WTC11 (cell line): ENCODE results near the gene TLR5. TPM values are rescaled to one million over a fixed set of nuclear protein-coding genes. Genes with fewer than 3 reads are reported as not detected.

Experiments used
- ATAC-seq: fragments of 200-7000 bp; cut with Tn5 transposase; 2 replicates; pipeline ENCODE4 v1.10.0; 2021; ENCODE audit warnings: mild to moderate bottlenecking, moderate library complexity
- CTCF ChIA-PET: fragments of 300-600 bp; sonication (Branson Sonifier 250); formaldehyde crosslinking; loops from one replicate; lab custom pipeline; 2021; ENCODE audit warnings: antibody characterized with exemption; lab: Charles Lee
- POLR2A ChIA-PET: fragments of 350-600 bp; sonication (Branson Sonifier 250); formaldehyde crosslinking; loops from one replicate; lab custom pipeline; 2021; ENCODE audit warnings: antibody characterized with exemption; lab: Charles Lee
- DNase-seq: peaks from one replicate; pipeline ENCODE4 v3.0.0; 2021; ENCODE audit warnings: low spot score
- H3K27ac Mint-ChIP-seq: 2 replicates; pipeline ENCODE4 v1.8.0; 2021; ENCODE audit warnings: mixed read lengths
- H3K27me3 Mint-ChIP-seq: 2 replicates; pipeline ENCODE4 v1.8.0; 2021; ENCODE audit warnings: low read depth, mild to moderate bottlenecking, moderate library complexity, mixed read lengths
- H3K36me3 Mint-ChIP-seq: 2 replicates; pipeline ENCODE4 v1.8.0; 2021; ENCODE audit warnings: mixed read lengths
- H3K4me1 Mint-ChIP-seq: 2 replicates; pipeline ENCODE4 v1.8.0; 2022; ENCODE audit warnings: mixed read lengths
- H3K4me3 Mint-ChIP-seq: 2 replicates; pipeline ENCODE4 v1.8.0; 2021; ENCODE audit warnings: mild to moderate bottlenecking, moderate library complexity, mixed read lengths
- H3K9me3 Mint-ChIP-seq: 2 replicates; pipeline ENCODE4 v1.8.0; 2021; ENCODE audit warnings: mixed read lengths
- CREM ChIP-seq: sonication (generic); formaldehyde crosslinking; IDR thresholded peaks from 2 replicates; pipeline ENCODE4 v1.8.1; 2022; ENCODE audit warnings: mild to moderate bottlenecking, missing genetic modification reagents, moderate library complexity
- FOXJ3 ChIP-seq: sonication (generic); formaldehyde crosslinking; IDR thresholded peaks from 2 replicates; pipeline ENCODE4 v1.9.0; 2021; ENCODE audit warnings: missing genetic modification reagents, mild to moderate bottlenecking, borderline replicate concordance
- GTF2I ChIP-seq: fragments of 250-450 bp; sonication (Bioruptor Pico); conservative IDR thresholded peaks from 2 replicates; pipeline ENCODE4 v1.4.0; 2021; ENCODE audit warnings: mild to moderate bottlenecking
- JAZF1 ChIP-seq: fragments of 250-450 bp; sonication (Bioruptor Pico); IDR thresholded peaks from 2 replicates; pipeline ENCODE4 v1.9.0; 2021; ENCODE audit warnings: moderate library complexity, mild to moderate bottlenecking, inconsistent platforms
- MXD4 ChIP-seq: fragments of 250-450 bp; sonication (Bioruptor Pico); IDR thresholded peaks from 2 replicates; pipeline ENCODE4 v1.8.0; 2021; ENCODE audit warnings: mild to moderate bottlenecking, moderate library complexity, borderline replicate concordance
- PRRX2 ChIP-seq: fragments of 250-450 bp; sonication (Bioruptor Pico); IDR thresholded peaks from 2 replicates; pipeline ENCODE4 v1.8.0; 2021; ENCODE audit warnings: mild to moderate bottlenecking
- TCF7 ChIP-seq: sonication (generic); formaldehyde crosslinking; IDR thresholded peaks from 2 replicates; pipeline ENCODE4 v1.8.0; 2022; ENCODE audit warnings: mild to moderate bottlenecking, low read depth, missing genetic modification reagents, moderate library complexity
- ZNF423 ChIP-seq: fragments of 250-450 bp; sonication (Bioruptor Pico); IDR thresholded peaks from 2 replicates; pipeline ENCODE4 v2.1.2; 2022; ENCODE audit warnings: mild to moderate bottlenecking, moderate library complexity
- total RNA-seq: library from RNA; stranded (reverse); gene quantifications from 3 replicates; pipeline ENCODE4 v1.2.3, GENCODE V29; 2021
- TF ChIP-seq, protein P1 (sequence below): sonication (generic); formaldehyde crosslinking; conservative IDR thresholded peaks from 2 replicates; pipeline ENCODE4 v1.8.1; 2022; ENCODE audit warnings: mild to moderate bottlenecking, missing genetic modification reagents
- TF ChIP-seq, protein P2 (sequence below): fragments of 250-450 bp; sonication (Bioruptor Pico); IDR thresholded peaks from 2 replicates; pipeline ENCODE4 v1.9.0; 2021; ENCODE audit warnings: mild to moderate bottlenecking, borderline replicate concordance
- TF ChIP-seq, protein P3 (sequence below): sonication (generic); formaldehyde crosslinking; IDR thresholded peaks from 2 replicates; pipeline ENCODE4 v1.8.0; 2022; ENCODE audit warnings: mild to moderate bottlenecking, missing genetic modification reagents
- TF ChIP-seq, protein P4 (sequence below): sonication (generic); formaldehyde crosslinking; IDR thresholded peaks from 2 replicates; pipeline ENCODE4 v1.8.1; 2022; ENCODE audit warnings: low read depth, mild to moderate bottlenecking, moderate library complexity, missing genetic modification reagents, borderline replicate concordance

Gene TLR5
- total RNA-seq, 1 experiment from 2014 or later = 0.46 TPM

DNA sequence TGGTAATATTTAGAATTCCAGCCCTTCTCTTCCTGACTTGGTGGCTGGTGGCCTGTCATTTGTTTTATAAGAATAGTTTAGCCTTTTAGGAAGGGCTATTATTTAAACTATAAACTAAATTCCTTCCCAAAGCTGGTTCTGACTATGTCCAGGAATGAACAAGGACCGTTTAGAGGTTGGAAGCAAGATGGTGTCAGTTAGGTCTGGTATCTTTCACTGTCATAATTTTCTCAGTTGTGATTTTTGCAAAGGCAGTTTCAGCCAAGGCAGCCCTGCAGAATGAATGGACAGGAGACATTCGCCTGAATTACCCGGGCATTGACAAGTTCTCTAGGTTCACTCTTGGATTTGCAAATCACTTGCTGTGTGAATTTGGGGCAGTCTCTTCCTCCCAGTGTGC, 67.2 kb downstream of the TLR5 start (continued):
- TF ChIP-seq GTF2I (CRISPR knock-in tag) = no peak

DNA sequence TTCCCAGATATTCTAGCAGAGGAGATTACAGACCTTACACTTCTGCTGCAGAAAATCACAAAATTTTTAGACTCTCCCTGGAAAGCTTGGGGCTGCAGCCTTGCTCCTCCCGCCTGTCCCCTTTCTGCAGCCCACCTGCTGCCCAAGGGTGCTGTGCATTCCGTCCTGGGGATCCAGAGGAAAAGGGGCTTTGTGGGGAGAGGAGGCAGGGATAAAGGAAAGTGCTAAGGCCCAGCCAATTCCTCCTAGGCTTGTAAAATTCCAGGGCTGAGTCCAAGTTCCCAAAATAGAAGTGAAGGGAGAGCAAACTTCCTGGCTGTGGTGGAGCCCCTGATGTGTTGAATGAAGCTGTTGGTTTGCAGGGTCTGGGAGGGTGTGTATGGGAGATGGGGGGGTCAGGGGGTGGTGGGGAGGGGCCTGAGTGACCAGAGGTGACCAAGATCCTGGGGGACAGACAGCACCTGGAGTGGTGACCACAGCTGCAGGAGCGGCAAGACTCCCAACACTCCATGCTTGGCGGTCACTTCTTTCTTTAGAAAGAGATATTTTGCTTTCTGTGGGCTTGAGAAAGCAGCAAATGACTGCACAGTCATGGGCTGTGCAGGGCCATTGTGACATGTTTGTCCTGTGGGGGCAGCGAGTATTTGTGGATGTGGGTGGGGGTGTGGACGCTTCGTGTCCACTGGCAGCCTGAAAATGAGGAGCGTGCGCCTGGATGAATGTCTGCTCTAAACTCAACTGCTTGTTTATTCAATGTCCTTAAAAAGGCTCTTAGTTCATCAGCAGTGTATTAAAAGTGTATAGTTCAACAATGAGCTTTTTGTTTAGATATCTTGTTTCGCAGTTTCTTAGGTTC, 68.4 kb downstream of the TLR5 start:
- TF ChIP-seq ZNF423 (CRISPR knock-in tag) = peak; percentile 74
- TF ChIP-seq, protein P1, sequence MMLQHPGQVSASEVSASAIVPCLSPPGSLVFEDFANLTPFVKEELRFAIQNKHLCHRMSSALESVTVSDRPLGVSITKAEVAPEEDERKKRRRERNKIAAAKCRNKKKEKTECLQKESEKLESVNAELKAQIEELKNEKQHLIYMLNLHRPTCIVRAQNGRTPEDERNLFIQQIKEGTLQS (CRISPR knock-in tag) = no peak
- ChIA-PET POLR2A (interaction anchor here (0.5 to 0.9 kb wide), 2 partner anchors 9 to 56 kb away, joined by 3 read pairs; no protein-coding TSS in a partner anchor), CTCF (interaction anchor here (1.2 to 5.4 kb wide), 2 partner anchors 15 to 59 kb away, joined by 4 to 32 read pairs; no protein-coding TSS in a partner anchor)
- Mint-ChIP-seq H3K9me3 (no peaks in the 10 kb centered on the region), H3K36me3 (no peaks in the 10 kb centered on the region), H3K27me3 (peaks cover 62% of the 10 kb centered on the region), H3K4me1 (peaks cover 50% of the 10 kb centered on the region), H3K4me3 (no peak overlapping the region), H3K27ac (no peak overlapping the region)
- ATAC-seq (peak; percentile 51), DNase-seq (no peak)

DNA sequence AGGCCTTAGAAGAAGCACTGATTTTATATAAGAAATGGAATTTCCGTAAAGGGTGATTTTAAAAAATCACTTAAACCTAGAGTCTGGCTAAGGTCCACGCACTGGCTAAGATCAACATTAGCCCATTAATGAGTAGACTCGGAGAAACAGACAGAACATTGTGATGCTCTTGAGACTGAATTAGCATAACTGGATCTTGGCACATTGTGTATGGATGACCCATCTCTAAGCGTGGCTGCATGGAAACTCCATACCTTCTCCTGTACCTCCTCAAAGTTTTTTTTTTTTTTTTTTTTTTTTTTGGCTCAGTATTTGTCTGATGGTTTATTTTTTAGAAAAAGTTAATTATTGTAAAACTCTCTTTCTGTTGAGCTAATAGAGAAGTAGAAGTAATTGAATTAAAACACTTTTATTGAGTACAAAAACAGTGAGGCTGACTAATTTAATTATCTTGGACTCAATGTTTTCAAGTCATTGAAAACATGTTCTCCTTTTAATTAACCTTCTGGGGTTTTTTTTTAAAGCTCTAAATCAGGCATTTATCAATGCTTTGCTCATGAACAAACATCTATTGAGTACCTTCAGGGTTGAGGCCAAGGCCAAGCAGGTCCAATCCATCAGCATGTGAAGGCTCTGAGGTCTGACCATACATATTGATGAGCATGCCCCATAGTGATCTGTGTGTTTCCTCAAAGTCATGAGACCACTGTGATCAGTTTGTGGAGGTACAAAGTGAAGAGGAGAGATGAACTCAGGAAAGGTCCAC, 74.0 kb downstream of the TLR5 start:
- DNase-seq = no peak
- 0 out of 2 replicates have a peak, but pooled peaks cover 4% of the 10 kb centered on the region for H3K36me3 Mint-ChIP-seq
- ChIA-PET POLR2A (no interaction called here), CTCF (interaction anchor here (0.7 kb wide), 1 partner anchor 29 kb away, joined by 3 read pairs; no protein-coding TSS in a partner anchor)
- H3K4me1 Mint-ChIP-seq = peaks cover 16% of the 10 kb centered on the region
- no peaks in the 10 kb centered on the region; the same call in none of the 2 replicates for H3K9me3 Mint-ChIP-seq
- H3K27me3 Mint-ChIP-seq = peaks cover 41% of the 10 kb centered on the region
- H3K4me3 Mint-ChIP-seq = no peak overlapping the region
- no peak overlapping the region for H3K27ac Mint-ChIP-seq
- ATAC-seq = no peak
- no peak for TF ChIP-seq CREM (CRISPR knock-in tag)
- TF ChIP-seq, protein P1 (CRISPR knock-in tag) = no peak

DNA sequence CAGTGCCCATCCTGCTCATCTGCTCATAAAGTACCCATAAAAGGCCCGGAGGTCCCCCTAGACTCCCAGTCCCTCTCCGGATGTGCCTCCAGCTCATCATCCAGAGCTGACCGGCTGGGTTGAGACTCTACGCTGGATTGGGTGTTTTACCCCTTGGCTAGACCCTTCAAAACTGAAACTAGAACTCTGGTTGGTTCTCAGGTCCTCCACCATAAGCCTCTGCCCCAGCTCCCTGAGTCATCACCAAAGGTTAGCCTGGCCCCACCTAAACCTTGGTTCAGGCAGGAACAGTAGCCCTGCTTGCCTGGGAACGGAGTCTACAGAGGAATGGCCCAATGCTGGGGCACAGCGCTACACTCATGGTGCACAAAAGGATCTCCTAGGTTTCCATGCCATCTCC, 75.1 kb downstream of the TLR5 start:
- ATAC-seq (peak; percentile 41), DNase-seq (no peak)
- H3K36me3 Mint-ChIP-seq = 0 out of 2 replicates have a peak, but pooled peaks cover 4% of the 10 kb centered on the region
- 0 out of 2 replicates have a peak, but pooled peaks cover 10% of the 10 kb centered on the region for H3K4me1 Mint-ChIP-seq
- H3K27ac Mint-ChIP-seq = no peak overlapping the region
- peaks cover 36% of the 10 kb centered on the region for H3K27me3 Mint-ChIP-seq
- H3K9me3 Mint-ChIP-seq = peaks cover 3% of the 10 kb centered on the region
- no peak overlapping the region for H3K4me3 Mint-ChIP-seq
- POLR2A ChIA-PET = no interaction called here
- no peak for TF ChIP-seq GTF2I (CRISPR knock-in tag)
- TF ChIP-seq, protein P2, sequence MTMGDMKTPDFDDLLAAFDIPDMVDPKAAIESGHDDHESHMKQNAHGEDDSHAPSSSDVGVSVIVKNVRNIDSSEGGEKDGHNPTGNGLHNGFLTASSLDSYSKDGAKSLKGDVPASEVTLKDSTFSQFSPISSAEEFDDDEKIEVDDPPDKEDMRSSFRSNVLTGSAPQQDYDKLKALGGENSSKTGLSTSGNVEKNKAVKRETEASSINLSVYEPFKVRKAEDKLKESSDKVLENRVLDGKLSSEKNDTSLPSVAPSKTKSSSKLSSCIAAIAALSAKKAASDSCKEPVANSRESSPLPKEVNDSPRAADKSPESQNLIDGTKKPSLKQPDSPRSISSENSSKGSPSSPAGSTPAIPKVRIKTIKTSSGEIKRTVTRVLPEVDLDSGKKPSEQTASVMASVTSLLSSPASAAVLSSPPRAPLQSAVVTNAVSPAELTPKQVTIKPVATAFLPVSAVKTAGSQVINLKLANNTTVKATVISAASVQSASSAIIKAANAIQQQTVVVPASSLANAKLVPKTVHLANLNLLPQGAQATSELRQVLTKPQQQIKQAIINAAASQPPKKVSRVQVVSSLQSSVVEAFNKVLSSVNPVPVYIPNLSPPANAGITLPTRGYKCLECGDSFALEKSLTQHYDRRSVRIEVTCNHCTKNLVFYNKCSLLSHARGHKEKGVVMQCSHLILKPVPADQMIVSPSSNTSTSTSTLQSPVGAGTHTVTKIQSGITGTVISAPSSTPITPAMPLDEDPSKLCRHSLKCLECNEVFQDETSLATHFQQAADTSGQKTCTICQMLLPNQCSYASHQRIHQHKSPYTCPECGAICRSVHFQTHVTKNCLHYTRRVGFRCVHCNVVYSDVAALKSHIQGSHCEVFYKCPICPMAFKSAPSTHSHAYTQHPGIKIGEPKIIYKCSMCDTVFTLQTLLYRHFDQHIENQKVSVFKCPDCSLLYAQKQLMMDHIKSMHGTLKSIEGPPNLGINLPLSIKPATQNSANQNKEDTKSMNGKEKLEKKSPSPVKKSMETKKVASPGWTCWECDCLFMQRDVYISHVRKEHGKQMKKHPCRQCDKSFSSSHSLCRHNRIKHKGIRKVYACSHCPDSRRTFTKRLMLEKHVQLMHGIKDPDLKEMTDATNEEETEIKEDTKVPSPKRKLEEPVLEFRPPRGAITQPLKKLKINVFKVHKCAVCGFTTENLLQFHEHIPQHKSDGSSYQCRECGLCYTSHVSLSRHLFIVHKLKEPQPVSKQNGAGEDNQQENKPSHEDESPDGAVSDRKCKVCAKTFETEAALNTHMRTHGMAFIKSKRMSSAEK (CRISPR knock-in tag) = no peak
- no peak for TF ChIP-seq JAZF1 (CRISPR knock-in tag)
- no peak for TF ChIP-seq TCF7 (CRISPR knock-in tag)
- TF ChIP-seq, protein P3, sequence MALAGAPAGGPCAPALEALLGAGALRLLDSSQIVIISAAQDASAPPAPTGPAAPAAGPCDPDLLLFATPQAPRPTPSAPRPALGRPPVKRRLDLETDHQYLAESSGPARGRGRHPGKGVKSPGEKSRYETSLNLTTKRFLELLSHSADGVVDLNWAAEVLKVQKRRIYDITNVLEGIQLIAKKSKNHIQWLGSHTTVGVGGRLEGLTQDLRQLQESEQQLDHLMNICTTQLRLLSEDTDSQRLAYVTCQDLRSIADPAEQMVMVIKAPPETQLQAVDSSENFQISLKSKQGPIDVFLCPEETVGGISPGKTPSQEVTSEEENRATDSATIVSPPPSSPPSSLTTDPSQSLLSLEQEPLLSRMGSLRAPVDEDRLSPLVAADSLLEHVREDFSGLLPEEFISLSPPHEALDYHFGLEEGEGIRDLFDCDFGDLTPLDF (CRISPR knock-in tag) = no peak
- no peak for TF ChIP-seq FOXJ3
- TF ChIP-seq, protein P4, sequence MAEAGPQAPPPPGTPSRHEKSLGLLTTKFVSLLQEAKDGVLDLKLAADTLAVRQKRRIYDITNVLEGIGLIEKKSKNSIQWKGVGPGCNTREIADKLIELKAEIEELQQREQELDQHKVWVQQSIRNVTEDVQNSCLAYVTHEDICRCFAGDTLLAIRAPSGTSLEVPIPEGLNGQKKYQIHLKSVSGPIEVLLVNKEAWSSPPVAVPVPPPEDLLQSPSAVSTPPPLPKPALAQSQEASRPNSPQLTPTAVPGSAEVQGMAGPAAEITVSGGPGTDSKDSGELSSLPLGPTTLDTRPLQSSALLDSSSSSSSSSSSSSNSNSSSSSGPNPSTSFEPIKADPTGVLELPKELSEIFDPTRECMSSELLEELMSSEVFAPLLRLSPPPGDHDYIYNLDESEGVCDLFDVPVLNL = no peak
- TF ChIP-seq CREM (CRISPR knock-in tag) = no peak
- TF ChIP-seq MXD4 (CRISPR knock-in tag) = no peak
- no peak for TF ChIP-seq PRRX2 (CRISPR knock-in tag)
- CTCF ChIA-PET = interaction anchor here (0.9 kb wide), 1 partner anchor 66 kb away, joined by 4 read pairs; no protein-coding TSS in a partner anchor
